ENCODE data around the gene ABLIM2.
A peak's percentile ranks its signal among the peaks of the same experiment; 100 is the strongest.

The ABLIM2 gene

GRCh38 chr4:8135666-8136065 is 22.9 kb downstream of the ABLIM2 start:
- no peak for DNase-seq

- DNase-seq, result no peak
These were observed 24.6 kb downstream of the ABLIM2 start for GRCh38 chr4:8133897-8134563.

GRCh38 chr4:8132947-8133705 is 25.5 kb downstream of the ABLIM2 start:
- no peak for DNase-seq

DNA sequence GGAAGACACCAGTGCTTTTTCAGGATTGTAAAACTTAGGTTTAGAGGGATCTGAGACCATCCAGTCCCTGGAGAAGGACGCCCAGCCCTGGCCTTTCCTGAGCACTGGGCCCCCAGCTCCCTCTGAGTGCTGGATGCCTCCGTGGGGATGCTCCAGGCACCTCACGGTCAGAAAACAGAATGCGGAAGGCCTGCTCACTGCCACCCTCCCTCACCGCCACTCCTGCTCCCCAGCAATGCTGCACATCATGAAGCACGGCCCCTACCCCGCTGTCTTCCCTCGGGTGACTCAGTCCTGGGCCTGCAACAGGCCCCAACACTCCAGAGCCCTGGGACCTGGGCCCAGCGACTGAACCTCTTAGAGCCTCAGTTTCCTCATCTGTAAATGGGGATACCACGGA is 26.2 kb downstream of the ABLIM2 start:
- no peak for DNase-seq

DNA sequence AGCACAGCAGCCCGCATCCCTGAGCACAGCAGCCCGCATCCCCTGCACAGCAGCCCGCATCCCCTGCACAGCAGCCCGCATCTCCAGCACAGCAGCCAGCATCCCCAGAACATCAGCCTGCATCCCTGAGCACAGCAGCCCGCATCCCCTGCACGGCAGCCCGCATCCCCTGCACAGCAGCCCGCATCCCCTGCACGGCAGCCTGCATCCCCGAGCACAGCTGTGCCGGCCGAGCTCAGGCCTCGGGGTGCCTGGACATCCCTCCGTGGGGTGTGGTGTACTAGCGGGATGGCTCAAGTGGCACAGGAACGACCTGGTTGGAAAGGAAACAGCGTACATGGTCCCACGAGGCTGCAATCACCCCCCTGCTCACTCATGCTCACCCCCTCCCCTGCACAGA is 26.8 kb downstream of the ABLIM2 start:
- no peak for DNase-seq

- no peak for DNase-seq
These were observed 27.4 kb downstream of the ABLIM2 start for GRCh38 chr4:8131210-8131609.

GRCh38 chr4:8130346-8131066 is 28.1 kb downstream of the ABLIM2 start:
- DNase-seq, result no peak

- no peak for DNase-seq
These were observed 28.8 kb downstream of the ABLIM2 start for GRCh38 chr4:8129785-8130184.

DNA sequence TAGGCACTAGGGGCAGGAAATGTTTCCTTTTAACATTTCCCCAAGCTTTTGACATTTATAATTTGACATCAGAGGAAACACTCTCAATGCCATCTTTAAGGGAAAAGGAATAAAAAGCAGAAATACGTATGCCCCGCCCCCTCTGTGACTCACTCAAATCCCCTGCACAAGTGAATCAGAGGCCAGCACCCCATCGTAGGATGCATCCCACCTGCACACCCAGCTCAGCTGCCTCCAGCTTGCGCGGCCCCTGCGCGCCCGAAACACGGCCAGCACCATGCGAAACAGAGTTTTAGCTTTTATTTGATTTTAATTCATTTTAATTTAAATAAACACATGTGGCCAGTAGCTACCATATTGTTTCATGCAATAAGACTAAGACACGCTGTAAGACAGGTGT is 29.5 kb downstream of the ABLIM2 start:
- no peak for DNase-seq

GRCh38 chr4:8128100-8128856 is 30.3 kb downstream of the ABLIM2 start:
- peak; percentile 22 for DNase-seq

DNA sequence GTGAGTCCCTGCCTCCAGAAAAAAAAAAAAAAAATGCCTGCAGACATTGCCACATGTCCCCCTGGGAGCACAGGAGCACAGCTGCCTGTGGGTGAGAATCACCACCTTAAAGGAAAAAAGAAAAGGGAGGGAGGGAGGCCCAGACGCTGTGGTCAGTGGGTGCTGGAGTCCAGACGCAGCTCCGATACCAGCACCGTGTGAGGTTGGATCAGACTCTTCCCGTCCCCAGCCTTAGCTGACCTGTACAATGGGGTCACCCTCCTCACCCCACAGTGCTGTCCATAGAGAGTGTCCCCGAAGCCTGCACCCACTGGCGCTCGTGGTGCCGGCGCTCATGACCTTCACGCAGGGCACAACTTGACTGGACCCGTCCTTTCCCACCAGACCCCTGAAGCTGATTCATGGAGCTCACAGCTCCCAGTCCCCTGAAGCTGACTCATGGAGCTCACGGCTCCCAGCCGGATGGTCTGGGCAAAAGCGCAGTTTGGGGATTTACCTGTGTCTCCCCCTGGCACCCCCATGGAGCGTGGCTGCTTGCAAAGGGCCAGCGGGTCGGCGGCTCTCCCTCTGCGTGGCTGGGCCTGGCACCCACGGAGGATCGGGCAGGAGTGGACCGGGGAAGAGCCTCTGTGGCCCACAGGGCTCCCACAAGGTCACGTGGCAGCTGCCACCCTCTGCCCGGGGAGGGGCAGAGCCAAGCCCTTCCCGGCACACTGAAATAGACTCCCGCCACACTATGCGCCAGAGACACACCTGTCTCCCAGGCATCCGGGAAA is 31.4 kb downstream of the ABLIM2 start:
- DNase-seq, result no peak

DNA sequence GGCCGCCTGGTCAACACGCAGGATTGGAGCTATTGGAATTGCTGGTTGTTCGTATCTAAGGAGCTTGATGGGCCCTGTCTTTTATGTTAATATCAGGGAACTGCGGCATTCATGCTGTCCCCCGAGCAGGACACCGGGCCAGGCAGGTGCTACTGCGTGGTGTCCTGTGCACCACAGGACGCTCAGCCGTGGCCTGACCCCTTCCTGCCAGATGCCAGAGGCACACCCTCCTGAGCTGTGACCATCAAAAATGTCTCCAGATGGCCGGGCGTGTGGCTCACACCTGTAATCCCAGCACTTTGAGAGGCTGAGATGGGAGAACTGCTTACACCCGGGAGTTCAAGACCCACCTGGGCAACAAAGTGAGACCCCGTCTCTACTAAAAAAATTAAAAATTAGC is 32.1 kb downstream of the ABLIM2 start:
- no peak for DNase-seq

- no peak for DNase-seq
These were observed 33.0 kb downstream of the ABLIM2 start for GRCh38 chr4:8125526-8126056.

DNA sequence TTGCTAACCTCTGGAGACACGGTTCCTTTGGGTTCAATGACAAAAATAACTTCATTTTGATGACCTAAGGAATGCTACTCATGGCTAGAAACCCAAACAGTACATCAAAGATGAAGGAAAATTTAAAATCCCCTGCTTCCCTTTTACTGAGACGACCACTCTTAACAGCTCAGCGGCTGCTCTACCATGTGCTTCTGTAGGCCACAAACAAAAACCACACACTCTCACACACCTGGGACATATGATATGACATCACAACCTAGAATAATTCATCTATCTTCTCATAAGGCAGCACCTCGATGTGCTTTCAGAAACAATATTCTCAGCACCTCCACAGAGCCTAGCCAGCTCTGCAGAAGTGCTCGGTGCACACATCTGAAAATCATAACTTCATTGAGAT is 34.7 kb downstream of the ABLIM2 start:
- no peak for DNase-seq

GRCh38 chr4:8123389-8123788 is 35.2 kb downstream of the ABLIM2 start:
- DNase-seq, result no peak

DNA sequence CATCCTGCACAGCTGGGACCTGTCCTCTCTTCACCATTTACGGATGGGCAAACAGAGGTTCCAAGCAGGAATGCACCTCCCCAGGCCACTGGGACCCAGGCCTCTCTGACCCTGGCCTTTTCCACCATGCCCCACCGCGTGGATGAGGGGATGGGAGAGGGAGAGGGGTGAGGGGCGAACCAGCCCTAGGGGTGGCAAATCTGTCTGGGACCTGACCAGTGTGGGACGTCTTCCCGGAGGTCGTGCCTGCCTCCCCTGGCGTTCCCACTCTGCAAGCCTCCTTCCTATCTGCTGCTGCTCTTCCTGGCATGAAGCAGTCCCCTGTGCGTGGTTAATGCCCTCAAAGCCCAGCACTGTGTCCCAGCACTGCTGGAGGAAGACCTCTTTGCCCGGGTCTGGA is 35.9 kb downstream of the ABLIM2 start:
- DNase-seq, result no peak

GRCh38 chr4:8121292-8122015 is 37.2 kb downstream of the ABLIM2 start:
- DNase-seq, result no peak

- peak; percentile 59 for DNase-seq
These were observed 38.1 kb downstream of the ABLIM2 start for GRCh38 chr4:8120501-8120900.

DNA sequence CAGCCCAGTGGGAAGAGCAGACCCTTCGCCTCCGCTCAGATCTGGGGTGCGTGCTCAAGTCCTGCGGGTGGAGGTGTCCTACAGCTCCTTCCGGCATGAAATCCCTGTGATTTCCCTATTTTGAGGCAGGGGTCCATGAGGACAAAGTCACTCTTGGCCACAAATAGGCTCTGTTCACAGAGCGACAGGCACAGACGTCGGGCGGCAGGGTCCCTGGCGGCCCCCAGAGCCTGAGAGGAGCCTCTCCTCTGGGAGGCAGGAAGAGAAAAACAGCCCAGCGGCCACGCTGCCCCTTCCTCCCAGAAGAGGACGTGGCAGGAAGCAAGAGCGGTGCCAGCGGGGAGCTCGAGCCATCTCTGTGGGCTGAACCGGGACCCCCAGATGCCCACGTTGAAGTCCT is 38.7 kb downstream of the ABLIM2 start:
- DNase-seq, result no peak

DNA sequence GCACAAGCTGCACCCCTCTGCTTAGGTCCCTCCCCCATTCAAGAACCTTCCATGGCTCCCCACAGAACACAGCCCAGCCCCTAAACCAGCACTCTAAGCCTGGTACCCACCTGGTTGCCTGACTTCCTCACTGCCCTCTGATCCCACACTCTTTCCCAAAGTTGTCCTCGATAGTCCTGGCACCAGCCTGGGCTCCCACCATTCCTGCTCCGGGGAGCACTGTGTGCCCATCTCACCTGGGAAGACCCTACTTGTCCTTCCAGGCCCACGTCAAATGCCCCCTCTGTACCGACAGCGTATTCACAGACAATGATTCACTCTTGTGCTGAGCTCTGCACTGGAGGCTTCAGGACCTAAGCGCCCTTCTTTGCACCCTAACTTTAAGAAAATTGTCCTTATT is 40.1 kb downstream of the ABLIM2 start:
- no peak for DNase-seq

GRCh38 chr4:8118035-8118434 is 40.6 kb downstream of the ABLIM2 start:
- no peak for DNase-seq

- no peak for DNase-seq
These were observed 41.3 kb downstream of the ABLIM2 start for GRCh38 chr4:8117278-8117682.
